ENCODE results near the gene COMMD8. TPM values are rescaled to one million over a fixed set of nuclear protein-coding genes. Genes with fewer than 3 reads are reported as not detected.

Gene COMMD8
- total RNA-seq, 1 experiment from 2014 or later = 19.9 TPM

DNA sequence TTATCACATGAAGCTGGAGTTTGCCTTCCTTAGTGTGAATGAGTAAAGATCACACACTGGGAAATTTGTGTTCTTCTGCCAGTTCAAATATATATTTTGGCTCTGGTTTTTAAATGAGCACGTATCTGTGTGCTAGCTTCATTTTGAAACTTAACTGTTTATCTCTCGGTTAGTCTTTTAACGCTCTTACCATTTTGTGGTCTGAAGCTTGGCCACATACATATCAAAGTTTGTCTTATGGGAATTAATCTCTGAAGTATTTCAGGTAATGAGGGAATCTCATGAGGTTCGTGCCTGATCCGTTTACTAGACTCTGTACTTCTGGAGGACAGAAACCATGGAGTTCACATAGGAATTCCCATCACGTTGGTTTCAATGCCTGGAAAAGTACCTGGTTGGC is 35.4 kb upstream of the COMMD8 start:
- H3K4me2 ChIP-seq (ENCODE audit: low read length) = no peak overlapping the region
- ATAC-seq (no peak), DNase-seq (ENCODE audit: low read depth, low spot score) (no peak)
- ChIA-PET RAD21 (ENCODE audit: low non-redundant PET in 1 of 2, low total read pairs in 2 of 2, uncharacterized antibody in 2 of 2, unreplicated experiment in 2 of 2) (no interaction called here), CTCF (no interaction called here), POLR2A (no interaction called here)
- H3K27me3 ChIP-seq (ENCODE audit: insufficient read depth, low read length) = no peaks in the 10 kb centered on the region
- no peaks in the 10 kb centered on the region for H3K9me3 ChIP-seq (ENCODE audit: control insufficient read depth in 1 of 2, insufficient read depth in 1 of 2, low read depth in 1 of 2, low read length in 2 of 2)
- TF ChIP-seq SIN3A (IDR thresholded peaks at IDR 0.05; ENCODE audit: low read depth) (no peak), TCF7L2 (IDR thresholded peaks at IDR 0.05; ENCODE audit: borderline replicate concordance, extremely low read depth, insufficient read depth, insufficient read length) (no peak), SP1 (IDR thresholded peaks at IDR 0.05; ENCODE audit: low read depth) (no peak), ELF1 (IDR thresholded peaks at IDR 0.05; ENCODE audit: borderline replicate concordance, low read depth) (no peak), CBX3 (IDR thresholded peaks at IDR 0.05; ENCODE audit: low read depth) (no peak), SRF (IDR thresholded peaks at IDR 0.05; ENCODE audit: low read depth) (no peak), POLR2A (IDR thresholded peaks at IDR 0.05; ENCODE audit: borderline replicate concordance, extremely low read depth, insufficient read depth, insufficient read length) (no peak), FOSL1 (IDR thresholded peaks at IDR 0.05; ENCODE audit: low read depth) (no peak), CEBPB (IDR thresholded peaks at IDR 0.05; ENCODE audit: low read depth) (no peak)
- TF ChIP-seq, protein P1, sequence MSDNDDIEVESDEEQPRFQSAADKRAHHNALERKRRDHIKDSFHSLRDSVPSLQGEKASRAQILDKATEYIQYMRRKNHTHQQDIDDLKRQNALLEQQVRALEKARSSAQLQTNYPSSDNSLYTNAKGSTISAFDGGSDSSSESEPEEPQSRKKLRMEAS (IDR thresholded peaks at IDR 0.05) = no peak
- H3K79me2 ChIP-seq (ENCODE audit: insufficient read depth, low read length) = no peaks in the 10 kb centered on the region
- H2AFZ ChIP-seq (ENCODE audit: low read depth, low read length, poor library complexity, severe bottlenecking) = no peak overlapping the region
- BruUV-seq (replicated peaks) = no TSS peak
- no peaks in the 10 kb centered on the region for H3K4me1 ChIP-seq (ENCODE audit: control insufficient read depth in 1 of 2, insufficient read depth in 2 of 2, low read length in 2 of 2)
- H3K36me3 ChIP-seq (ENCODE audit: control insufficient read depth in 1 of 2, insufficient read depth in 2 of 2, low read length in 2 of 2) = no peaks in the 10 kb centered on the region
- no peak overlapping the region for H3K4me3 ChIP-seq (replicated peaks in 1 of 2; ENCODE audit: low read depth in 1 of 2, low read length in 2 of 2)
- H3K27ac ChIP-seq (ENCODE audit: low read depth, low read length) = no peak overlapping the region
- H3K9ac ChIP-seq (ENCODE audit: low read length) = no peak overlapping the region
- intact Hi-C loops (cut with micrococcal nuclease) = no loop called here
- no peaks in the 10 kb centered on the region for H3K9me2 ChIP-seq (ENCODE audit: insufficient read depth)
- H4K20me1 ChIP-seq (ENCODE audit: insufficient read depth) = no peaks in the 10 kb centered on the region

DNA sequence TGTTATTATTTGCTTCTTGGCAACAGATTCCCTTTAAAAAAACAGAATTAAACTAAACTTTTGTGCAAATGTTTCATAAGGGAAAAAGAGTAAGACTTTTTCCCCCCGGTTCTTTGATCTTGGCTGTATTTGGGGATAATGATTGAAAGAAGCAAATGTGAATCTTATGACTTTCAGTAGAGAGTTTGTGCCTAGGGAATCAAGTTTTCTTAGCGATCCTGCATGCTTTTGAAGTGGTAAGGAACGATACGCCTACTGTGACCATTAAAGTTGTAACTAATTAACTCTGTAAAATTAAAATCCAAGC is 30.6 kb upstream of the COMMD8 start:
- no peaks in the 10 kb centered on the region for H3K79me2 ChIP-seq (ENCODE audit: insufficient read depth, low read length)
- POLR2A ChIA-PET = interaction anchor here (1.2 kb wide), 1 partner anchor 9 kb away, joined by 4 read pairs; the partner anchor contains the start of gene ATP10D

More for the DNA sequence above, 30.6 kb upstream of the COMMD8 start:
- H3K9ac ChIP-seq (ENCODE audit: low read length) = no peak overlapping the region
- no peak for DNase-seq (ENCODE audit: low read depth, low spot score)
- ChIA-PET CTCF (interaction anchor here (1.6 kb wide), 1 partner anchor 69 kb away, joined by 3 read pairs; no protein-coding TSS in a partner anchor), RAD21 (ENCODE audit: low non-redundant PET in 1 of 2, low total read pairs in 2 of 2, uncharacterized antibody in 2 of 2, unreplicated experiment in 2 of 2) (no interaction called here)
- BruUV-seq (replicated peaks) = no TSS peak
- H4K20me1 ChIP-seq (ENCODE audit: insufficient read depth) = no peaks in the 10 kb centered on the region
- no peak overlapping the region for H3K27ac ChIP-seq (ENCODE audit: low read depth, low read length)
- H2AFZ ChIP-seq (ENCODE audit: low read depth, low read length, poor library complexity, severe bottlenecking) = no peak overlapping the region
- H3K4me3 ChIP-seq (replicated peaks in 1 of 2; ENCODE audit: low read depth in 1 of 2, low read length in 2 of 2) = no peak overlapping the region
- no peaks in the 10 kb centered on the region for H3K9me3 ChIP-seq (ENCODE audit: control insufficient read depth in 1 of 2, insufficient read depth in 1 of 2, low read depth in 1 of 2, low read length in 2 of 2)
- no peaks in the 10 kb centered on the region for H3K4me1 ChIP-seq (ENCODE audit: control insufficient read depth in 1 of 2, insufficient read depth in 2 of 2, low read length in 2 of 2)
- intact Hi-C loops (cut with micrococcal nuclease) = no loop called here
- H3K27me3 ChIP-seq (ENCODE audit: insufficient read depth, low read length) = no peaks in the 10 kb centered on the region
- no peaks in the 10 kb centered on the region for H3K9me2 ChIP-seq (ENCODE audit: insufficient read depth)
- ATAC-seq = no peak
- H3K36me3 ChIP-seq (ENCODE audit: control insufficient read depth in 1 of 2, insufficient read depth in 2 of 2, low read length in 2 of 2) = no peaks in the 10 kb centered on the region
- no peak overlapping the region for H3K4me2 ChIP-seq (ENCODE audit: low read length)
- TF ChIP-seq EGR1 (IDR thresholded peaks at IDR 0.05; ENCODE audit: low read depth) (no peak), SRF (IDR thresholded peaks at IDR 0.05; ENCODE audit: low read depth) (no peak), SP1 (IDR thresholded peaks at IDR 0.05; ENCODE audit: low read depth) (no peak), RAD21 (IDR thresholded peaks at IDR 0.05; ENCODE audit: low read depth) (no peak), CEBPB (IDR thresholded peaks at IDR 0.05; ENCODE audit: low read depth) (no peak)
- TF ChIP-seq, protein P2, sequence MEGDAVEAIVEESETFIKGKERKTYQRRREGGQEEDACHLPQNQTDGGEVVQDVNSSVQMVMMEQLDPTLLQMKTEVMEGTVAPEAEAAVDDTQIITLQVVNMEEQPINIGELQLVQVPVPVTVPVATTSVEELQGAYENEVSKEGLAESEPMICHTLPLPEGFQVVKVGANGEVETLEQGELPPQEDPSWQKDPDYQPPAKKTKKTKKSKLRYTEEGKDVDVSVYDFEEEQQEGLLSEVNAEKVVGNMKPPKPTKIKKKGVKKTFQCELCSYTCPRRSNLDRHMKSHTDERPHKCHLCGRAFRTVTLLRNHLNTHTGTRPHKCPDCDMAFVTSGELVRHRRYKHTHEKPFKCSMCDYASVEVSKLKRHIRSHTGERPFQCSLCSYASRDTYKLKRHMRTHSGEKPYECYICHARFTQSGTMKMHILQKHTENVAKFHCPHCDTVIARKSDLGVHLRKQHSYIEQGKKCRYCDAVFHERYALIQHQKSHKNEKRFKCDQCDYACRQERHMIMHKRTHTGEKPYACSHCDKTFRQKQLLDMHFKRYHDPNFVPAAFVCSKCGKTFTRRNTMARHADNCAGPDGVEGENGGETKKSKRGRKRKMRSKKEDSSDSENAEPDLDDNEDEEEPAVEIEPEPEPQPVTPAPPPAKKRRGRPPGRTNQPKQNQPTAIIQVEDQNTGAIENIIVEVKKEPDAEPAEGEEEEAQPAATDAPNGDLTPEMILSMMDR (IDR thresholded peaks at IDR 0.05 in 2 of 3, conservative IDR thresholded peaks at IDR 0.05 in 1 of 3; ENCODE audit: borderline replicate concordance in 1 of 3, insufficient read depth in 1 of 3, low read depth in 2 of 3, low read length in 2 of 3) = no peak

Measured in HCT116 (cell line).